Measurements from ENCODE around the gene DPP6.

DPP6 gene

DNA sequence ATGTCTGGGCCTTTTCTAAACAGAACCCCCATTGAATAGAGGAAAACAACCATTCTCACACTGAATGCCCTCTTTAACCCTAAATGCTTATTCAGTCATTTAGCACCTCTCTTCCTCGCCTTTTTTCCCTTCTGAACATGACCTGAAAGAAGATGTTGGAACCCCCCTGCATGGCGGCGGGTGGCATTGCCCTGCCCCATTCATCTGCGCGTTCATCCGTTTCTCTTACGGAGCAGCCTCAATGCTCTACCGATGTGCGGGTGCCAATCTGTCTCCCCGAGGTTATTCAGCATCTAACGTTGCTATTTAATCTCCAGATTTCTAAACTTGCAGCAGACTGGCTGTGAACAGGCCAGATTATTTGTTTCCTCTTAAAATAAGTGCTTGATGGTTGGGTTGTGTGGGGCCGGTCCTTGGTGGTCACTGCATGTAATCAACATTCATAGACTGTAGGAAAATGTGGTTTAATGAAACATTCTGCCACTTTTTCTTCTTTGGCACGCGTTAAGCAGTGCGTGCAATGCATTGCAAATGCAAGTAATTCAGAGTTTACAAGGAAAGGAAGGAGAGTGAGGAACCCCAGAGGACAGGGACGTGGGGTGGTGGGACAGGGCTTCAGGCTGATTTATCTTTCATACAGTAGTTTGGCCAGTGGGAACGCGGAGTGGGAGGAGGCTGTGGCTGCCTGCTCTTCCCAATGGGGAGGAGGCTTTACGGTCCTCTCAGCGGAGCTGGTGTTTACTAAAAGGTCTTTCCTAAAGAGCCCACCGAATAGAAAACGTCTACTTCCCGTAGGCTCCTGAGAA lies 286.7 kb downstream of the DPP6 start:
- DNase-seq (ENCODE audit: low spot score): no peak

DNA sequence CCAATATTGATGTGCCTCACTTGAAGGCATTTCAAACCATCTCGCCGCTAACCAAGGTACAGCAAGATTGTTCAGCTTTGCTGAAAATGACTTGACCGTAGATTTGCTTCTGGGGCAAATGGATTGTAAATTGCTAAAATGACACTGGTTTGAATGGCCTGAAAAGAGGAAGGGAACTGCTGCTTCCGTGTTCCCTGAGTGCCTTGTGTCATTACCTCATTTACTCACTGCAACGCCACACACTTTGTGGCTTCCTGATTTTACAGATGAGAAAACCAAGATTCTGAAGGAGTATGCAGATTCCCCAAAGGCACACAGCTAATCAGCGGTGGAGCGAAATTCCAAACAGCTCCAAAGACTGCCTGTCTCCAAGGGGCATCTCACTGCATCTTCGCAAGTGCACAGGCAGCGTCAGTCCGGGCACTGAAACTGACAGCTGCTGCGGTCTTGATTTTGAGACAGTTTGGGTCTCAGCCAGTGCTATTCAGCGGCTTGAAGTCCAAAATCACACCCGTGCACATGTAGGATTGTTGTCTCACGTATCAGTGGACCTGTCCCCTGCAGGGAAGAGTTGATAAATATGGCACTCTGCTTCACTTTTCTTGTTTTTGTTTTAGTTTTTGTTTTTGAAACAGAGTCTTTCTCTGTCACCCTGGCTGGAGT lies 290.9 kb downstream of the DPP6 start:
- DNase-seq (ENCODE audit: low spot score): peak; percentile 22

DNA sequence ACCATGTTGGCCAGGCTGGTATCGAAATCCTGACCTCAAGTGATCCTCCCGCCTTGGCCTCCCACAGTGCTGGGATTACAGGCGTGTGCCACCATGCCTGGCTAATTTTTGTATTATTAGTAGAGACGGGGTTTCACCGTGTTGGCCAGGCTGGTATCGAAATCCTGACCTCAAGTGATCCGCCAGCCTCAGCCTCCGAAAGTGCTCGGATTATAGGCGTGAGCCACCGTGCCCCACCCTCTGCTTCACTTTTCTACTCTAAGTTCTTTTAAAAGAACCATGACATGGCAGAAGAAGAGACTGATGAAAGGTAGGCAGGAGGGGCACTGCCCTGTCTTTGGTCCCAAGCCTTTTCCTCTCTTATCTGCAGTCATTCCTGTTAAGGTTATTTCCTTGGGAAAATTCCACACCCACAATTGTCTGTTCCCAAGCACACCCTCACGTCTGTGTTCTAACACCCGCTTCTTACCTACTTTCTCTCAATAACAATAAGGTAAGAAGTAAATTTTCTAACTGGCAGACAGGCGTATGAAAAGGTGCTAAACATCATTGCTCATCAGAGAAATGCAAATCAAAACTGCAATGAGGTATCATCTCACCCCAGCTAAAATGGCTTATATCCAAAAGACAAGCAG lies 291.7 kb downstream of the DPP6 start:
- DNase-seq (ENCODE audit: low spot score): no peak

DNA sequence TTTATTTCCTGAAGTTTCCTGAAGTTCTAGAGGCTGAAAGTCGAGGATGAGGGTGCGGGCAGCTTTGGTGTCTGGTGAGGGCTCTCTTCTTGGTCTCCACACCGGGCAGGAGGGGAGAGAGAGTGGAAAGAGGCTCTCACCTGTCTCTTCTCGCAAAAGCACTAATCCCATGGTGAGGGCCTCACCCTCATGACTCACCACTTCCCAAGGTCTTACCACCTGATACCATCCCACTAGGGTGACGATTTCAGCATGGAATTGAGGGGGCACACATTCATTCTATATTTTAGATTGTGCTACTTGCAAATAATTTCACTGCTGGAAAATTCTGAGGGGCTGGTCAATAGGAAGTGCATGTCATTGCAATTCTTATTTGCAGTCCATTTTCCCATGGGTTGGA lies 292.9 kb downstream of the DPP6 start:
- DNase-seq (ENCODE audit: low spot score): no peak

DNA sequence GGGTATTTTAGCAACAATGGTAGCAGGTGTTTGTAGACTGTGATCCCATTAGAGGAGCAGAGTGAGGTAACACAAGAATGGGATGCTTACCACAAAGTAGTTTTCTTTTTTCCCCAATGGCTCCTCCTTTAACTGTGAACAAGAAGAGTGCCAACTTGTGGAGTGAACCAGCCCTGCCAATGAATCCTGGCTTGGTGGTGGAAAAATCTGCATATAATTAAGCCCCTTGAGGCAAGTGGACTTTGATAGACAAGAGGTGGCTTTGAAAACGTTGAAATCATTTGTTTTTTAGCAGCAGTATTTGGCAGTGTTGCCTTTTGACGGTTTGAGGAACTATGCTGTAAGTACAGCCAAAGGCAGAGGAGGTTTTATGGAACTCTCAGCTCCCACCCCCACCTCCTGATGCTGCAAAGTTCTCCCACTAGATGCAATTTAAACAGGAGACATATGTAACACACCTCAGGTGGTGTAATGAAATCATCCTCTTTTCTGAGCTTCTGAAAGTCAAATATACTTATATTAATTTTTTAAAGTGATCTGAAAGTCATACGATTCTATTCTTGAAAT lies 295.6 kb downstream of the DPP6 start:
- no peak for DNase-seq (ENCODE audit: low spot score)

DNA sequence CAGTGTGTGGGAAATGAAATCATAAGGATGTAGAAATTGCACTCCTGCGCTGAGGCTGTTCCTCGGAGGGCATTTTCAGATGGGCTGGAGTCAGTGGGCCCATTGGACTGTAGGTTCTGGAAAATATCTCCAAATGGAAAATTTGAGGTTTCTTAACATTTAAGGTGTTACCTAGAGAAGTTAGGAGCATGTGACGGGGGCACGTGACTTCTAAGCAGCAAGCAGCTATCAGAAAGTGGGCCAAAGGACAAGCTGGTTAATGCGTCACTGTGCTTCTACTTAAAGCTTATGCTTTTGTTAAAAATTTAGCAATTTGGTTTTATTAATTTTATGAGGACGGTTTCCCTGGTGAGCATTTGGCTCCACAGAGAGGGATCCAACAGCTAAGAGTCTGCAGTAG lies 298.7 kb downstream of the DPP6 start:
- no peak for DNase-seq (ENCODE audit: low spot score)

DNA sequence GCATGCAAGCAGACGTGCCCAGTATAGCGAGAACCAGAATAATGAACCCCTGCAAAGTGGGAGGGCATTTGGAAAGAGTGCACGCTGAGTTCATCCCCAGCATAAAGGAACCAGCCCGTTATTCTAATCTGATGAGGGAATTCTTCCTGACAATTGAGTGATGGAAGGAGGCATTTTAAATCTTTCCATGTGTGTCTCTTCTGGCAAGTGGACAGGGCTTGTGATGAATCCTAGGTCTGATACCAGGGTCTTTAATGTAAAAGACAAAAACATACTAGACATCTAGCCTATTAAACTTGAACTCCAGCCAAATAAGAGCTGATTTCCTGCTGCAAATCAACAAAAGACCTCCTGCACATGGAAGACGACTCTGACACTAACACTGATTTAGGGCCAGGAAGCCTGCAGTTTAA lies 301.2 kb downstream of the DPP6 start:
- DNase-seq (ENCODE audit: low spot score): peak; percentile 25

DNA sequence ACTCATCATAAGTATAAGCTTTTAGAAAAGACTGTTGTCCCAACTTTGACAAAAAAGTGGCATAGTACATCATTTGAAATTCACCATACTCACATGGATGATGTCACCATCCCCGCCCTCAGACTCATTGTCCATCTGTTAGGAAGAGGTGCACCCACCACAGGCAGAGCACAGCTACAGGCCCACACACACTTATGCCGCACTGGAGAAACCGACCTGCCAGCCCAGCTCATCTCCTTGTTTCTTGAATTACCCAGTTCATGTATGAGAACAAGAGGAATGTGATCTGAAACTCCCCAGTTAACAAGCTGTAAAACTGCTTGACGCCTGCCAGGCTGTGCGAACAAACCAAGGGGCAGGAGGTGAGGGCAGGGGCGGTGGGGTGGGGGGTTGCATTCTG lies 312.0 kb downstream of the DPP6 start:
- DNase-seq (ENCODE audit: low spot score): no peak

DNA sequence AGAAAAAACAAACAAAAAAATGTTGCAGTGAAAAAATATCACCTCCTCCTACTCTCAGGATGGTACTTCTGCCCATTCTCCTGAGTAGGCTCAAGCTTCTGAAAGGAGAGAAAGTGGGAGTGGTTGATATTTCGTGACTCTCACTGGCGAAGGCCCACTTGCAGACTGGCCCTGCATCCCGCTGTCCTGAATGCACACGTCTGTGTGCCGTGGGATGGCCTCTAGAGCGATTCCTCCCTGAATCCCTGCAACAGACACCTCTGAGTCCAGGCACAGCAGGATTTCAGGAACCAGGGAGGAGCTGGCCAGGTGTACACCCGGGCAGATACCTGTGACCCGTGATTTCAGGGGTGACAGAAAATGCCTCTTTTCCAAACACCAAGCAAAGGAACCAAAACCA lies 319.2 kb downstream of the DPP6 start:
- peak; percentile 28 for DNase-seq (ENCODE audit: low spot score)

DNA sequence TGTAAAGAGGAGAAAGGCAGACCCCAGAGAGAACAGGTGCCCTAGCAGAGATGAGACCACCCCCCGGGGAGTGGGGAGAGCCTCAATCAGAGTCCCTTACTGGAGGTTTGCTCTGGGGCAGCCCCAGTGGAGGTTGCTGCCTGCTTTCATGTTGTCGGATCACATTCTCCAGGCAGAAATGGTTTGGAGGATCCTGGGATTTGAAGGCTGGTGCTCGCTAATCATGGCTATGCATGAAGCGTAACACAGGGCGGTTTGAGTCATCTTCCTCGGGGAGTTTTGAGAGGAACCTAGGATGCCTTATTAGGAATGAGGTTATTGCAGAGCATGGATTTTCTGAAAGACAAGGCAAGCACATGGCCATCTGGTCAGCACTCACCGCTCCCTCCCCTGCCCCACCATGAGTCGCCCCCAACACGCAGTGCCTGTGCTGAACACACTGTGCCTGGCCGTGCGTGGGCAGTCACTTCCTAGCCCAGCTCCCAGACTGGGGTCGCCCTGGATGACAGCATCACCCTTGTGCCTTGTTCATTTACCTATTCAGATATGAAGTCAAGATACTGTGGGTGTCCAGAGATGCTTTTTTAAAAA lies 319.9 kb downstream of the DPP6 start:
- peak; percentile 43 for DNase-seq (ENCODE audit: low spot score)

DNA sequence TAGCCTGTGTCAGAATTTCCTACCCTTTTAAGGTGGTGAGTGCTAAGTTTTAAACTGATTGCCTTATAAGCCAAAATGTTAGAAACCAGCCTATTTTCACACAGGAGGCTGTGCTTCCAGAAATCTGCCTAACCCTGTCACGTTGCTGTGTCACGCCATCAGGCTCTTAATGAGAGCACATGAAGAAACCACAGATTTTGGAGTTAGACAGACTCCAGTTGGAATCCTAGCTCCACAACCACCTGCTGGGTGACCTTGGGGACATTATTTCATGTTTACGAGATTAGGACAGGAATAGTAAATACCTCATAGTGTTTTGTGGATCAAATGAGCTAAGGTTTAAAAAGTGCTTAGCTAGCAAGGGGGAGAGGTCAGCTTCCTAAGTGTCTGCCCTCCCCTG lies 321.8 kb downstream of the DPP6 start:
- peak; percentile 51 for DNase-seq (ENCODE audit: low spot score)

DNA sequence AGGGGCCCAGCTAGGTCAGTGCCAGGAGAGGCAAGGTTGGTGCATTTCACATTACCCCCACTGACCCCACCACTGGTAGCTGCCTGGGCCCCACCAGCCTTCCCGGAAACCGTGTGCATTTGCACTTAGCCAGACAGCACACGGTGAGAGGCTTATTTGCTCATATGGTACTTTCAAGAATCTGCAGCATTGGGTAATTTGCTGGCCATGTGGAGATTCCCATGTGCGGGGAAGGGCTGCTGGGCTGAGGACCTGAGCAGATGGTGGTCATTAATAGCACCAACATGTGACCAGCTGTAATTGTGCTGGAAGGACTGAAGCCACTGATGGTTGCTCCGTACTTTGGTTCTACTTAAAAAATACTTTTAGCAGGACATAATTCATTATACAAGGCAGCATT lies 323.8 kb downstream of the DPP6 start:
- peak; percentile 89 for DNase-seq (ENCODE audit: low spot score)

DNA sequence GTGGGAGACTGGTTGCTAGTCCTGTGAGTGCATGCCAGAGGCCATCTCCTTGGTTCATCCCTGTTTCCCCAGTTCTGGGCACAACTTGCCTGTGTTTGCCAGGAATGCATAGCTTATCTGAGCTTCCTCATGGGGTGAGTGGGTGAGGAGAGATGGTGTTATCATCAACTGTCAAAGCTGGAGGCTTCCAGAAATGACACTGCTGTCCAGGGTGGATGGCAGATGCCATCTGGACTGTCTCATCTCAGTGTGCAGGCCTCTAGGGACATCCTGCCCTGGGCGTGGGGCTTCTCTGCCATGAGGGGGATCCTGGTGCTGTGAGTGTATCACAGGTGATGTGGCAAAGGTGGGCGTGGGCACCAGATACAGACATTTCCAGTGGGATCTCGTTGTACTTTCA lies 328.6 kb downstream of the DPP6 start:
- no peak for DNase-seq (ENCODE audit: low spot score)

DNA sequence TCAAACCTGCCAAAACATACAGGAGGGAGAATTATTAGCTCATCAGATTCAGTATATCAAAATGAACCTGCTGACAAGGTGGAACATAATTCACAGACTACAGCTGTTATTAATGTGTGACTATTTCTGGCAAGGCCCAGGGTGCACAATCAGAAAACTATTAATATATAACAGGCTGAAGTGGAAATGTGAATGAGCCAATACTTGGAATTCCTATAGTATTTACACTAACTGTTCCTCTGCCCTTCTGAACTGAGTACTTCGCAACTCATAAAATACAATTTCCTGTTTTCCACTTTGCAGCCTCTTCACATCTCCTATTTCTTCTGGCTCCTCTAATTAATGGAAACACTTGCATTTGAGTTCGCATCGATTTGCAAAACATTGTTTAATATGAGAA lies 330.8 kb downstream of the DPP6 start:
- DNase-seq (ENCODE audit: low spot score): no peak

DNA sequence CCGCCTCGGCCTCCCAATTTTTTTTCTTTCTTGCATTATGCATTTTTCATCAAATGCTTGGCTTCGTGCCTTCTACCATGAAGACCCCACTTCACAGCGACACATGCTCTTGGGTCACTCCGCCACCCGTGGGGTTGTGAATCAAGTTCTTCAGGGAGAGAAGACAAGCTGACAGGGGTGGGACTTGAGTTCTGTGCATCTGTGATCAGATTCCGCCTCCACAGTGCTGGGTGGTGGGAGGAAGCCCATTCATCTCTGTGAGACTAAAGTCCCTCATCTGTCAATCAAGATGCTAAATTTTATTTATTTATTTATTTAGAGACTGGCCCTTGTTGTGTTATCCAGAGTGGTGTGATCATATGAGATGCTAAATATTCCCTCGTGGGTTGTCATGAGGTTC lies 333.0 kb downstream of the DPP6 start:
- DNase-seq (ENCODE audit: low spot score): no peak

DNA sequence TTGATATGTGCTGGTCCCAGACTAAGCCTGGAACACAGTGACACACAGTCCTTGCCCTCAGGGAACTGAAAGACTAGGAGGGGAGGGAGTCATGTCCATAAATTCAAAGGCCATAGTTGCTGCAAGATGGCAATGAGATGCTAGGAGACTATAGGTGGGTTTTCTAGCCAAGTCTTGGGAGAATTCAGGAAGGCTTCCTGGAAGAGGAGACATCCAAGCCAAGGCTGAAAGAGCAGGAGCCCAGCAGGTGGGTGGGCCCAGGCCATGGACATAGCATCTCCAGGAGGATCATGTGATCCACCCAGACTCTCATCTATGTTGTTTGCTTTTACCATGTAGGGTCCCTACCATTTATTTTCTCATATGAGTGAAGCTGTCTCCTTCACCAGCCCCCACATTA lies 335.1 kb downstream of the DPP6 start:
- DNase-seq (ENCODE audit: low spot score): no peak

DNA sequence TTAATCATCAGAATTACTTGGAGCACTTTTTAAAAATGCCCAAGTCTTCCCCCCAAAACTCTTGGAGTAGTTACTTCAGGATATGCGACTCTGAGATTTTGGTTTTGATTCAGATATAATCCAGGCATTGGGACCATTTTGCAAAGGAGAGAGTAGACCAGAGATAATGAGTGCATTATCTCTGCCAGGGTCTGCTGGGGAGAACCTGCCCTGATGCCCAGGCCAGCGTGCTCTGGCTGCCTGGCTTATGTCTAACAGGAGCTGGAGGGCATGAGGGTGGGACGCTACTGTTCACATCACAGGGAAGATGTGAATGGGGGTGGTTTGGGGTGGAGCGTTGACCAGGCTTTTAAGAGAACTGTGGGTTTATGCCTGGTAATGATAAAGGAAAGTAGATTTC lies 336.2 kb downstream of the DPP6 start:
- DNase-seq (ENCODE audit: low spot score): no peak

DNA sequence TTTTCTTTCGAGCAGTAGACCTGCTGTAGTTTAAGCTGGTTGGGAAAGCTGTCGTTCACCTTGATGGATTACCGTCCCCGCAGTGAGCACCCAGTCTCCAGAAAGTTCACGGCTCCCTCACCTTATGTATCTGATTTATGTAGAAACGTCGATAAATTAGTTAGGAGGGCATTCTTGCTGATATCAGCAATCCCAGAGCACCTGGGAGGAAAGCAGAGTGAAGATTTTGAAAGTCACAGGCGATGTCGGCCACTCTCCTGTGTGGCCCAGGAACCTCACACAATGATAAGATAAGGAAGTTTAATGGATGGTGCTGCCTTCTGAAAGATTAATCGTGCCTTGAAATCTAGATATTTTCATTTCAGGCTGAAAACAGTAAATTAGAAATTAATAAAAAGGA lies 336.8 kb downstream of the DPP6 start:
- DNase-seq (ENCODE audit: low spot score): no peak

DNA sequence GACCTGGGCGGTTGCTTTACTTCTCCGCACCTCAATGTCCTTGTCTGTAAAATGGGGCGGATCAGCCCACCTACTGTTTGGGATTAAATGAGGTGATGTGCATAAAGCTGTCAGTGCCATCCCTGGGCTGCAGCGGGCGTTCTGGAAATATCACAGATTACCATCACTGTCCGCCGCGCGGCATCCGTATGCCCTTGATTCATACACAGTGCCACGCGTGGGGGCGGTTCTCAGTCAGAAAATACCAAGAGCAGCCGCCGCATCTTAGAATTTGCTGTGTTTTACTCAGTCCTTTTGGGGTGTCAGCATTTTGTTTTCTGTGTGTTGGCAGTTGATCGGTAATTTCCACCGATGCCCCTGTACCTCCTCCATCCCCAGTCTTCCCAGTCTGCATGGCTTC lies 338.8 kb downstream of the DPP6 start:
- no peak for DNase-seq (ENCODE audit: low spot score)

DNA sequence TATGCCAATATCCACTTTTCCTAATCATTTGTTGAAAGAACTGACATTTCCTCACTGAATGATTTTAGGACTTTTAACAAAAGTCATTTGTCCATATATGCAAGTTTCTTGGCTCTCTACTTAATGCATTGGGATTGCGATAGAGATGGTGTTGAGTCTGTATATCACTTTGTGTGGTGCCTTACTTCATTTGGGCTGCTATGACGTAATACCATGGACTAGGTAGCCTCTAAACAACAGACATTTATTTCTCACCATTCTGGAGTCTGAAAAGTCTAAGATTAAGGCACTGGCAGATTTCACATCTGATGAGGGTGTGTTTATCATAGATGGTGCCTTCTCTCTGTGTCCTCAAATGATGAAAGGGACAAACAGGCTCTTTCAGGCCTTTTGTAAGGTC lies 342.6 kb downstream of the DPP6 start:
- DNase-seq (ENCODE audit: low spot score): no peak

DNA sequence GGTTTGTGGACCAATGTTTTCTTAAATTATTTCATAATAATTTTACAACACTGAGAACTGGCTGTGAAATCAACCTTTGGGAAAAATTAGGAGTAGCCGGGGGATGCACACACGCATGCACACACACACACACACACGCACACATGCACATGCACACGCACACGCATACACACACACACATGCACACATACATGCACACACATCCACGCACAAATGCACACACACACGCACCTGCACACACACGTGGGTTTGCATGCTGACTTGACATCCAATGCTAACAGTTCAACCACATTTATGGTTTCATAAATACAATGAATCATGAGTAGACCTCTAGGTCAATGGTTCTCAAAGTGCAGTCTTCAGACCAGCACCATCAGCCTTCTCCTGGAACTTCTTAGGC lies 354.1 kb downstream of the DPP6 start:
- no peak for DNase-seq (ENCODE audit: low spot score)

DNA sequence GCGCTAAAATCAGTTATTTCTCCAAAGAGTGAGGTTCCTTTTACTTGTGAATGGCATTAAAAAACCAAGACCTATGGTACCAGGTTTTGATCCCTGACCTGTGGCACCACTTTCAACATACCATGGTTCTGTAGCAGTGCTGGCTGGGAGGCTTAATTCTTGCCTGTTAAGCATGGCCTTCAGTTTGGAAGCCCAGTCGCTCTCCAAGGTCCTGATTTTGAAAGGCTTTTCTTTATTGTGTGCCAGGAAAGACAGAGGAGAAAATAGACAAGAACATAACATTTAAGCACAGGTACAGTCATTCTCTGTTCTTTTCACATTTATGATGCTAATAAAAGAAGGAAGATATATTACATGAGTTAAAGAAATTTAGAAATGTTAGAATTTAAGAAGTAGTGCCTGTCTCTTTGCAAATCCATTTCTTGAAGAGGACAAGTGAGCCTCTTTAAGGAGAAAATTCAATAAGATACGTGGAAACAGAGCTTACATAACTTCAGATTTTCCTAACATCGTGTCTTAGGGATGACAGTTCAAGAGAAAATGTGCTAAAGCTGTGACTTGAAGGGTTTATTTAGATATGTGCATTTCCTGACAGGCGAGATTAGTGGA lies 357.6 kb downstream of the DPP6 start:
- no peak for DNase-seq (ENCODE audit: low spot score)

All from cerebellar cortex (tissue), 1 donor.